RCC 7860 (cell line): ENCODE results near the gene FBXW11.
A peak's percentile ranks its signal among the peaks of the same experiment; 100 is the strongest.
"Not testable (repeated sequence)": the region's sequence is repeated elsewhere in the genome, so short reads cannot be mapped to it uniquely, and the experiment has no call there.

Source experiments
- DNase-seq: peaks from one replicate; pipeline ENCODE4 v3.0.0-alpha.2; 2015; ENCODE audit warnings: low spot score
- FAIRE-seq: peaks from 2 replicates; lab custom pipeline; 2012; peaks lifted over from hg19 to GRCh38; lab: Jason Lieb, UNC

Gene FBXW11

DNA sequence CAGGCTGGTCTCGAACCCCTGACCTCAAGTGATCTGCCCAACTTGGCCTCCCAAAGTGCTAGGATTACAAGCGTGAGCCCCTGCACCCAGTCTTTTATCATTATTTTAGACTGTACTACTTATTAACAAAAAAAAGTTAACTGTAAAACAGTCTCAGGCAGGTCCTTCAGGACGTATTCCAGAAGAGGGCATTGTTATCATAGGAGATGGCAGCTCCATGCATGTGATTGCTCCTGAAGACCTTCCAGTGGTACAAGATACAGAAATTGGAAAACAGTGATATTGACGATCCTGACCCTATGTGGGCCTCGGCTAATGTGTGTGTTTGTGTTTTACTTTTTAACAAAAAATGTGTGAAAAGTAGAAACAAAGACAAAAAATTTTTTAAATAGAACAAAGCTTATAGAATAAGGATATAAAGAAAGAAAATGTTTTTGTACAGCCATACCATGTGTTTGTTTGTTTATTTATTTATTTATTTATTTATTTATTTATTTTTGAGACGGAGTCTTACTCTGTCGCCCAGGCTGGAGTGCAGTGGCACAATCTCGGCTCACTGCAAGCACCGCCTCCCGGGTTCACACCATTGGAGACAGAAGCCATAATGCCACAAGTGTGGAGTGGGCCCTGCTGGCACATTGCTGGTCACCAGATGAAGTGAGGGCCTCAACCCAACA is 13.8 kb upstream of the FBXW11 start:
- FAIRE-seq, DNase-seq: not testable (repeated sequence)

DNA sequence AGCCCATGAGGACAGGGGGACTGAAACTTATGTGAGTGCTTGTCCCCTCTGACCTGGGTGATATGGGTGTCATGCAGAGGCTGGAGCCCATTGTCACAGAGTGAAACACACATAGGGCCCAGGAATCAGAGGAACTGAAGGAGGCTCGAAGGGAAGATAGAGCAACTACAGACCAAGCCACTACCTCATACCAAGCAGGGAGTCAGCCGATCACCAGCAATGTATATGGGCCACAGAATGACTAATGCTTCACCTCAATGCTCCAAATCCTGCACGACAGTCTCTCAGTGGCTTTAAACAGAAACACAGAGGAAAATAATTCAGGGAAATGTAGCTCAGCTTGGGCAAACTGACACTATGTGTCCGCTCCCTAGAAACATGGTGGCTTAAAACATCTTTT is 8.9 kb upstream of the FBXW11 start:
- DNase-seq (peak; percentile 24), FAIRE-seq (no peak)

DNA sequence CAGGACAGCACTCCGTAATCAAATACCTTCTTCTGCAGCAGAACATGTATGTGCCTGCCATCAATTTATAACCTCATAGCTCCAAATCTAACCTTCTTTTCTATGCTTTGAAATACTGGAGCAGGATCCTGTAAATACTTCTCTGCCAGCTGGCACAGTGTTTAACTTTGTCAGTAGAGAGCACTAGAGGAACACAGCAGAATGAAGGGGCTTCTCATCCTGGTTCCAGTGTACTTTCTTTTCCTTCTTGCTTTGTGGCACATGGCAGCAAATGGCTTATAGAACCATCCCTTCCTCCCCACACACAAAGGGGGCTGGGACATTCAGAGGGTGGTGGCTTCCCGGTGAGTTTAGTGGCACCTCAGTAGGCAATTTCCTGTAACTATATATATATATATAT is 3.8 kb upstream of the FBXW11 start:
- no peak for FAIRE-seq
- DNase-seq, result no peak

DNA sequence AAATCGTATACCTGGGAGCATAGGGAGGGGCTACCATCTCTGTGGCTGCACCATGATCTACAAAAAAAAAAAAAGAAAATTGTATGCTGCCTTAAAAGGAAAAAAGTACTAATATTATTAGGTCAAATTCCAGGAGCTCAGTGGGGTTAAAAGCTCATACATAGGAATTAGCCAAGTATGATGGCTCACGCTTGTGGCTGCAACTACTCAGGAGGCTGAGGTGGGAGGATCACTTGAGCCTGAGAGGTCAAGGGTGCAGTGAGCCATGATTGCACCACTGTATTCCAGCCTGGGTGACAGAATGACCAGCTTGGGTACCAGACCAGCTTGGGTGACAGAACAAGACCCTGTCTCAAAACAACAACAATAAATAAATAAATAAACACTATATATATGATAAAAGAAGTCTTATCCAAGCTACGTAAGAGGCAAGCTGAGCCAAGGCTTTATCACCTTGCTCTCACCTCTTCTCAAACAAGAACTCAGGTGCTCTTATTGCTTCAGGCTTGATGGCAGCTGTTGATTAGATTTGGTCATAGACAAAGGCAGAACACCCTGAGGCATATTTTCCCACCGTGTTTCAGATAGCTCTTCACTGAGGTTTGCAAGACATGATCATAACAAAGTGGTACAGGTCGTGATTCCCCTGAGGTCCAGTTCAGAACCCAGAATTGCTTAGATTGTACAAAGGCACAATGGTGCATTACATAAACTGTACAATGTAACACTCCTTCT is 3.3 kb upstream of the FBXW11 start:
- FAIRE-seq (peak; percentile 38), DNase-seq (peak; percentile 37)

DNA sequence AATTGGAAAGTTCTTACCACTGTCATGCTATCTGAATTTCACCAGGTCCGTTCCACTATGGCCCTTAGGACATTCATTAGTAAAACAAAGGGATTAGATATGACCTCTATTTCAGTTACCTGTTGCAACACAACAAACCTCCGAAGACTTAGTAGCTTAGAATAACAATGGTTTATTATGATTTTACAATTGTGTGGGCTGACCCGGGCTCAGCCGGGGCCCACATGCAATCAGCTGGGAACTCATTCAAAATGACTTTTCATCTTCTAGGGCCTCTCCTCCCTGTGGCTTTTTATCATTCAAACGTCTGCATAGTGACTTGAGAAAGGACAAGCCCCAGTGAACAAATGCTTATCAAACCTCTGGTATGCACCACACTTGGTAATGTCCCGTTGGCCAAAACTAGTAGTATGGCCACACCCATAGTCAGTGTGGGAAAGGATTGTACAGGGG is 2.3 kb upstream of the FBXW11 start:
- DNase-seq, result peak; percentile 65

DNA sequence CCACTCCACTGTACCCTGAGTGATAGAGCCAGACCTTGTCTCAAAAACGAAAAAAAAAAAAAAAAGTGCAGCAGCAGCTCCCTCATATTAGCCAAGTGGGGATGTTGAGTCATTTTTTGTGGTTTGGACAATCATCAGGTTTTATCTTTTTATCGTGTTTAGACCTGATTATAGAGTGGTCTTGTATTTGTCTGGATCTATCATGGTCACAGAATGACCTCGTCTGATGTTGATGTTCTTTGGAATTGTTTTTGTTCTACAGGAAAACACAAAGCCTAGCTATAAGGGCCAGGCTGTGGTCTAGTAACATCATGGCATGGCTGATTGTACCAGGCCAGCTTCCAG is 1.6 kb upstream of the FBXW11 start:
- DNase-seq (peak; percentile 45), FAIRE-seq (peak; percentile 10)

More for the DNA sequence above, 2.3 kb upstream of the FBXW11 start:
- peak; percentile 52 for FAIRE-seq

DNA sequence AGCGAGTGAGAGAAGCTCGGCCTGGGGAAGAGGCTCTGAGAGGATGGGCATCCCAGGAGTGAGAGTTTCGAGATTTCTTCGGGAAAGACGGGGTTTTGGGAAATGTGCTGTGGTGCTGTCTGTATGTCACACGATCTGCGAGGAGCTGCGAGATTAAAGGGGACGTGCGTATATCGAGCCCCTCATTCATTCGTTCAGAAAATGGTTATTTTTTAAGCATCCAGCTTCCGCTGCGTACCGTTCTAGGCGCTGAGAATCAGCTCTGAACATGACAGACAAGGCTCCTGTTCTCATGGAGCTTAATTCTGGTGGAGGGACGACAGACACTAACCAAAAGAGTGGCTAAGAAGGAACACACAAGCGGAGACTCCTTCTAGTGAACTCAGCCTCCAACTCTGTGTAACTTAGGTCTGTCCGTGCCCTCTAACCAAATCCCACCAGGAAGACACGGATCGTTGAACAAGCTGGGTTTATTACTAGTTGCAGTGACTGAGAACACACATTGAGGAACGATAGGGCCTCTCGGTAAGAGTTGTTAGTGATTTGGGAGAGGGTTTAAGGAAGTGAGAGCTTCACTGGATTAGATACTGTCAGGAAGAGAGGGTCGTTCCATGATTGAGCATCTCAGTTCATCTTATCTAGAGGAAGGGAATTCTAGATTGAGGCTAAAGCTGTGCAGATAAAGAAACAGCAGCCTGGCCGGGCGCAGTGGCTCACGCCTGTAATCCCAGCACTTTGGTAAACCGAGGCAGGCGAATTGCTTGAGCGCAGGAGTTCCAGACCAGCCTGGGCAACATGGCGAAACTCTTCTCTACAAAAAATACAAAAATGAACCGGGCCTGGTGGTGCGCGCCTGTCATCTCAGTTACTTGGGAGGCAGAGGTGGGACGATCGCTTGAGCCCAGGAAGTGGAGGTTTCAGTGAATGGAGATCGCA is 1.0 kb upstream of the FBXW11 start:
- no peak for FAIRE-seq
- peak; percentile 27 for DNase-seq

DNA sequence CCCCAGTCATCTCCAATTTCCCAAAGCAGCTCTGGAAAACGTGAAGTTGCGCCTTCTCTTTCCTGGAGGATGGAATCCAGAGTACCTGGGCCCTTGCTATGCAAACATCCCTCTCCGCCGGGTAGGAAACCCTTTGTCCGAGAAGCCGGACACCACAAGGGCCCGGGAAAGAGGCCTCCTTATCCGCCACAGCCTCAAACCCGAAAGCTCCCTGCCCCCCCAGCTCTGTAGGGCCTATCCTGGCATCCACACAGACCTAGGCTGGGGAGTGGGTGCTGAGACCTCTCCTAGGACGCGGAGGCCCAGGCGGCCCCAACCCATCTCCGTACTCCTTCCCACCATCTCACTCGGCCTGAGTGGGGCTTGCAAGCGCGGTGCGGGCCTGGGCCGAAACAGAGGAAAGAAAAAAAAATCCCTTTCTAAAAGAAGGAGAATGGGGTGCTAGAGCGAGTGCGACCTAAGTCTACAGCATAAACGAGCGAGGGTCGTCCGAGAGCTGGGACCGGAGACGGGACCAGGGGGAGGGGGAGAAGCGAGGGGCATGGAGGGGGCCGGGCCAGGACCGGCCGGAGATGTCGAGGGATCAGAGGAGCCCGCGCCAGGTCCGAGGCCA is 624 bp downstream of the FBXW11 start:
- no peak for DNase-seq
- FAIRE-seq, result no peak

DNA sequence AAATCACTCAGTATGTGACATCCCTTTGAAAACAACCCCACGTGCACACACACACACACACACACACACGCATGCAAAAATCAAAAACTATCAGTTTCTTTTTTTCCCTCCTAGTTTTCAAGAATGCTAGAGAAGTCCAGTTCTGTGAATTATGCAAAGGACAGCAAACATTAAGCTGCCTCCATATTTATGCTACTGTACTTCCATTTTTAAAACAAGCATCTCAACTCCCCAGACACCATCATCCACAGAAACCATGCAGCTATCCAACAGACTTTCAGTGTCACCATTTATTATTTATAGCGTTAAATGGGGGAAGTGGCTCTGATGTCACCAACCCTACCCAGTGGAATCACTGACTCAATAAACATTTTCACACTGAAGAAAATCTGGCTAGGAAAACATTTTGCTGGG is 1.6 kb downstream of the FBXW11 start:
- DNase-seq (peak; percentile 29), FAIRE-seq (no peak)

DNA sequence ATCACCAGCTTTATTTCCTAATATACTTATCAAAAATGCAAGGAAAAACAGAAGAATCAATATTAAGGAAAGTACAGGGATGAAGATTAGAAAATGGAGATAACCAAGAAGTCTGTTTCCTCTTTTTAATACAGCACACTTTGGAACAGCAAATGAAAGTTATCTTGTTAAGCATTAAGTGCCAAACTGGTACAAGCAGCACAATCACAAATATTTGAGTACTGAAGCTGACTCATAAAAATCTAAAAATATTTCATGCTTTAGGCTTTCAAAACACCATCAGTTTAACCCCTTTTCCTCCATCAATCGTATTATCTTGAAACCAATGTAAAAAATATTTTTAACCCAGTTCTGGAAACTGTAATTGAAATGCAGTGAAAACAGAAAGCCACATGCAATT is 2.7 kb downstream of the FBXW11 start:
- FAIRE-seq (no peak), DNase-seq (no peak)

DNA sequence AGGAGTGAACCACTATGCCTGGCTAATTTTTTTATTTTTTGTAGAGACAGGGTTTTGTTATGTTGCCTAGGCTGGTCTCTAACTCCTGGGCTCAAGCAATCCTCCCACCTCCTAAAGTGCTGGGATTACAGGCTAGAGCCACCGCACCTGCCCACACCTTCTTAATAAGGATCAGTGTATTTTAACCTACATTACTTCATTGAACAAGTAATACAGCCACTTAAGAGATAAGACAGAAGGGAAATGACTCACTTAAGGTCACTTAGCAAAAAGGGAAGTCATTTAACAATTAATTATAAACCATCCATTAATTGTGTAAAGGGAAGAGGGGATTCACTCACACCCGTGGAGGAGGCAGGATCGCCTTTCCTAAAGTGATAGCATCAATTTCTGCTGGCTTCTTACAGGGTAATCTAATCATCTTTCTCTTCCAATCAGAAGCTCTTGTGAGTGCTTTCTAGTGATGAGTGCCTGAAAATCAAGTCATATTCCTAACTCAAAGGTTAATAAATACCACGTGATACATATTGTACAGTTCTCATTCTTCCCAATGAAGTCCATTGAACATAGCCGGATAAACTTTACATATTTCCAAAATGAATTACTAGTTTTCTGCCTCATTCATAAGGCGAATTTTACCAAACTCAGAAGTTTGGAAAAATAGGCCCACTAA is 3.5 kb downstream of the FBXW11 start:
- DNase-seq (no peak), FAIRE-seq (no peak)

DNA sequence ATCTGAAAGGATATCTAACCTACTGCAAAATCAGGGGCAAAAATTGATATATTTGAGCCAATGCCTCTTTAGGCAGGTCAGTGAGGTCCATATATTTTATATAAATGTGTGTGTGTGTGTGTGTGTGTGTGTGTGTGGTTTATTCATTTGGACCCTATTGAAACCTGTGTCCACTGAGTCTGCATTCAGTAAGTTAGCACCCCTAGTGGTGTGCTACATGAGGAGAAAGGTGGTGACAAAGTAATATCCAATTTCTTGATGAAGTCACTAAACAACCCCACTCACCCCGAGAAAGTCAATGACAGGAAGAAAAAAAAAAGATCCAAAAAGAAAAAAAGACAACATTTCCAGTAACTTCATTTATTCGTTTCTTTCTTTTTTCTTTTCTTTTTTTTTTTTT is 4.1 kb downstream of the FBXW11 start:
- no peak for FAIRE-seq
- no peak for DNase-seq

DNA sequence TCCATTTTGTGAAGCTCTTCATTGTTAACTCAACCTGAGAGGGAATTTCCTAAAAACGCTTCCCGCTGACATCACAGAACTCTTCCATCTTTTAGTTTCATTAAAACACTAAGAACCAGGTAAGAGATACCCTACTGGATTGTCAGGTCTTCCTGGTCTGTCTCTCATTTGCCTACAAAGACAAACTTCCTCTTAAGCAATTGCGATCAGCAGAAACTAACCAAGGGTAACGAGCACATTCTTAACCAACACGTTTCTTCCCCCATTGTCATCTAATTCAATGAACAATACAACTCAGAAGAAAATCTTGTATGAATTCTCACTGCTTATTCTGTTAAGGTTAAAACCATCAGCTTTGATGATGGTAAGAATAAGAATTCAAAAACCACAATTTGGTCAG is 6.6 kb downstream of the FBXW11 start:
- no peak for DNase-seq
- FAIRE-seq, result no peak

DNA sequence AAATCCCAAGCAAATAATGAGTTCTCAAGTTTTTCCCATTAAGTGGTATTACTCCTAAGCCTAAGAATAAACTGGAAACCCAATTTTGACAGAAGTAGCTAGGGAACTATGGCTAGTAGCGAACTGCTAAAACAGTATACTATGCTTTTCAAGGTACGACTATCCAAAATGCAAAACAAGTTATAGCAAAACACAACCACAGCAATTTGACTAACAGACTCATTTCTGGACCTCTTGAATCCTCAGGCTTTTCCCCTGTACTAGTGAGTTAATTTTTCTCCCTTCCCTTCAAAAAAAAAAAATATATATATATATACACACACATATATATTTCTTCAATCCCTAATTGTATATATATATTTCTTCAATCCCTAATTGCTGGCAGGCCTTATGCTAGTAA is 7.3 kb downstream of the FBXW11 start:
- no peak for DNase-seq
- FAIRE-seq, result no peak

DNA sequence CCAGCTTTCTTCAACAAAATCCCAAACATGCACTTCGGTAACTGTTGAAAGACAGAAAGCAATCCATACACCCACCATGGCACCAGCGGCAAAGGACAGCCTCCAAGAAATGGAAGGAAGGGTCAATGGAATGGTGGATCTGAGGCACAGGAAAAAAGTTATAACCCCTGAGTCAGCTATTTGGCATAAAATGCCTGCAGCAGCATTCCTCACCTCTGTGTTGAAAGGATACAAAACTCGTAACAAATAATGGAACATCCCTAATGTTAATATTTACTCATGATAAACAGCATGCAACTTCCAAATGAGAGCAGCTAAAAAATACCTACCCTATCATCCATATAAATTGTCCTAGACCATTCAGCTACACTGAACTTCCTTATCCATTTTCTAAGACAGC is 9.4 kb downstream of the FBXW11 start:
- DNase-seq (no peak), FAIRE-seq (no peak)

DNA sequence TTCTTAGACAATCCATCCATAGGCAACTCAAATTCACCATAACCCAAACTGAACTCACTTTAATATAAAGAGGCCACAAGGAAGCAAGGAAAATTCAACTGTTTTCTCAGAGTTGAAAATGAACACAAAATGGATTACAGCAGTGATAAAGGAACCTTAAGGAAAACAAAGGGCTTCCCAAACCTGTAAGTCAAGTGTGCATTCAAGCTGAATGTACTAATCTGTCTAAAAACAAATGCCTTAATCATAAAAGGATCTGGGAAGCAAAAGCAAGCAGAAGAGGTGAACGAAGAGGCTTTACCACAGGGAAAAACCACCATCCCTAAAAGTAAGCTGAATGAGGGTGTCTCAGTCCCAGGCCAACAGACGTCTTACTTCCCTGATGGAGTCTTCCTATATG is 13.6 kb downstream of the FBXW11 start:
- DNase-seq (no peak), FAIRE-seq (no peak)

DNA sequence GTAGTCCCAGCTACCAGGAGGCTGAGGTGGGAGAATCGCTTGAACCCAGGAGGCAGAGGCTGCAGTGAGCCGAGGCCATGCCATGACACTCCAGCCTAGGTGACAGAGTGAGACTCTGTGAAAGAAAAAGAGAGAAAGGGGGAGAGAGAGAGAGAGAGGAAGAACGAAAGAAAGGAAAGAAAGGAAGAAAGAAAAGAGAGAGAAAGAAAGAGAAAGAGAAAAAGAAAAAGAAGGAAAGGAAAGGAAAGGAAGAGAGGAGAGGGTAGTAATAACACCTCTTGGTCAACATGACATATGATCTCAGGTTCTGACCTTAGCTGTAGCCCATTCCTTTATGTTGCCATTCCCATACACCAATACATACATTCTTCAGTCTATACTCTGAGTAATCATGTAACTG is 14.1 kb downstream of the FBXW11 start:
- FAIRE-seq, result no peak

DNA sequence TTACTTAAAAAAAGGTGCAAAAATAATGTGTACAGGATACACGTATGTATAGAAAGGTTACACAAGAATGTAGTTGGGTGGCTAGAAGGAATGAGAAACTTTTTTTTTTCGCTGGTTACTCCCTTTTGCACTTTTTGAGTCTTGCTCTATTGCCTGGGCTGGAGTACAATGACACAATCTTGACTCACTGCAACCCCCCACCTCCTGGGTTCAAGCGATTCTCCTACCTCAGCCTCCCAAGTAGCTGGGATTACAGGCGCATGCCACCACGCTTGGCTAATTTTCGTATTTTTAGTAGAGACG is 15.8 kb downstream of the FBXW11 start:
- no peak for DNase-seq
- FAIRE-seq, result no peak

More for the DNA sequence above, 14.1 kb downstream of the FBXW11 start:
- no peak for DNase-seq

DNA sequence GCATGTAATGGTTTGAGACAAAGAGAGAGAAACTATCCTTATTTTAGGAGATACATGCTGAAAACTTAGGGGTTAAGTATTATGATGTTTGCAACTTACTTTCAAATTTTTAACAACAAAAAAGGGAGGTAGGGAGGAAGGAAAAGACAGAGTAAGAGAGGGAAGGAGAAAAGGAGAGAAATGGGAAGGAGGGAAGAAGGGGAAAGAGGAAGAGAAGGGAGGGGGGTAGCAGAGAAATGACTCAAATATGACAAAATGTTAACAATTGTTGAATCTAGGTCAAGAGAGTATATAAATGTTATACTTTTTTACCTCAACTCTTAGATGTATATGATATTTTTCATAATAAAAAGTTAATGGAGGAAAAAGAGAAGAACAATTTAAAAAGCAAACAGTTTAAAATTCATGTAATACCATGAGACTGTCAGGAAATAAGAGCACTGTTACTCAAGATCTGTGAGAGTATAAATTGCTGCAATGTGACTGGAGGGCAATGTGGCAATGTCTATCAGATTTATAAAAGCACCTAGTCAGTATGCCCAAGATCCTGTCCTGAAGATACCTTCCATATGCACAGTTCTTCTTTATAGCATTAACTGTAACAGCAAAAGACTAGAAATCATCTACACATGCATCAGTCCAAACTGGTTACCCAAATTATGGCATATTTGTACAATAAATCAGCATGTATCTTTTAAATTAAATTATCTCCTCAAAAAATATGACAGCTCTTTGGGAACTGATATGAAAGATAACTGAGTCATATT is 16.3 kb downstream of the FBXW11 start:
- FAIRE-seq (no peak), DNase-seq (no peak)

DNA sequence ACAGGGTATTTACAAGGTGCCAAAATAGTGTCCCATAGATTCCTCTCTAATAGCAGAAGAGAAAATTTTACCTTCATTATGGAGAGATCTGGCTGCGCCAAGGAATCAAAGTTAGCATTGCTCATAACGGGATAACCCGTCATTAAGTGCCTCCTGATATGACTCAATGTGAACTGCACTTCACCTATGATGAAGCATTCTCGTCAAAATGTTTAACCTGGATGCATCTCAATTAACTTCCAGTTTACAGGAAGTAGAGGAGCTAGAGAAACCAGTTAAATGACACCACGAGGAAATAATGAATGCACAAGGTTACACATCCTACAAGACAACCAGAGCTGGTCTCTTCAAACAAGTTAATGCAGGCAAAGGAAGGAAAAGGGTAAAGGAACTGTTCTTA is 17.2 kb downstream of the FBXW11 start:
- FAIRE-seq (no peak), DNase-seq (no peak)
